CD4-positive, alpha-beta memory T cell (primary cell): ENCODE results near the gene REXO1. TPM values are rescaled to one million over a fixed set of nuclear protein-coding genes. Genes with fewer than 3 reads are reported as not detected.

ENCODE experiments used
- CTCF ChIA-PET: fragments of 350-600 bp; sonication (Branson Sonifier 250); formaldehyde crosslinking; loops from one replicate; lab custom pipeline; 2021; ENCODE audit warnings: inconsistent platforms; ENCODE audit not compliant: partially characterized antibody; lab: Charles Lee
- POLR2A ChIA-PET: fragments of 350-600 bp; sonication (Branson Sonifier 250); formaldehyde crosslinking; loops from one replicate; lab custom pipeline; 2021; ENCODE audit not compliant: partially characterized antibody; lab: Charles Lee
- DNase-seq, 5 donors: peaks; one replicate each; pipeline versions ENCODE4 v3.0.0 to v3.0.0-alpha.2; 2020 to 2022; ENCODE audit warnings: mixed read lengths in 1 of 5
- H3K27ac ChIP-seq: one replicate; pipeline ENCODE4 v1.7.0; 2013; ENCODE audit warnings: low read depth, low read length
- H3K27me3 ChIP-seq: 2 replicates; pipeline ENCODE4 v1.7.0; 2013; ENCODE audit warnings: mild to moderate bottlenecking, low read length, moderate library complexity; ENCODE audit not compliant: insufficient read depth
- H3K36me3 ChIP-seq: 2 replicates; pipeline ENCODE4 v1.7.0; 2013; ENCODE audit warnings: mild to moderate bottlenecking, low read length, moderate library complexity; ENCODE audit not compliant: insufficient read depth
- H3K4me1 ChIP-seq: 2 replicates; pipeline ENCODE4 v1.7.0; 2013; ENCODE audit warnings: mild to moderate bottlenecking, low read length, moderate library complexity; ENCODE audit not compliant: insufficient read depth
- H3K4me3 ChIP-seq, 2 donors: one replicate each; pipeline ENCODE4 v1.7.0; 2013; ENCODE audit warnings: low read length in 2 of 2, mild to moderate bottlenecking in 1 of 2
- H3K9me3 ChIP-seq, 2 donors: one replicate each; pipeline ENCODE4 v1.7.0; 2013; ENCODE audit warnings: low read length in 2 of 2, control low read depth in 1 of 2; ENCODE audit not compliant: control insufficient read depth in 1 of 2
- H3K27ac Mint-ChIP-seq, 7 donors: one replicate each; pipeline ENCODE4 v1.8.0; 2020 to 2021; ENCODE audit warnings: mixed read lengths in 7 of 7, mild to moderate bottlenecking in 6 of 7, inconsistent platforms in 3 of 7, moderate library complexity in 3 of 7
- H3K27me3 Mint-ChIP-seq, 2 donors: one replicate each; pipeline ENCODE4 v1.8.0; 2020 to 2021; ENCODE audit warnings: mixed read lengths in 2 of 2
- H3K36me3 Mint-ChIP-seq, 2 donors: one replicate each; pipeline ENCODE4 v1.8.0; 2020 to 2021; ENCODE audit warnings: mixed read lengths in 2 of 2, inconsistent platforms in 1 of 2, mild to moderate bottlenecking in 1 of 2
- H3K4me1 Mint-ChIP-seq, 4 donors: one replicate each; pipeline ENCODE4 v1.8.0; 2020 to 2021; ENCODE audit warnings: mixed read lengths in 4 of 4, mild to moderate bottlenecking in 1 of 4
- H3K4me3 Mint-ChIP-seq, 8 donors: one replicate each; pipeline ENCODE4 v1.8.0; 2020 to 2021; ENCODE audit warnings: mixed read lengths in 8 of 8, mild to moderate bottlenecking in 7 of 8, moderate library complexity in 6 of 8, inconsistent platforms in 3 of 8
- H3K9me3 Mint-ChIP-seq, 8 donors: one replicate each; pipeline ENCODE4 v1.8.0; 2020 to 2021; ENCODE audit warnings: mixed read lengths in 8 of 8, mild to moderate bottlenecking in 5 of 8, inconsistent platforms in 3 of 8, moderate library complexity in 1 of 8
- intact Hi-C: fragments of 100-400 bp; cut with micrococcal nuclease; formaldehyde crosslinking; loops from one replicate; pipeline ENCODE4 v1.15.1; 2023
- polyA plus RNA-seq, 2 donors: library from polyadenylated mRNA; unstranded; fragments of 300-500 nt; fragmentation: Illumina TruSeq; gene quantifications; one replicate each; pipeline ENCODE4 v1.2.3, GENCODE V29; 2021
- total RNA-seq, 2 experiments: library from RNA; stranded (reverse); gene quantifications; one replicate each; pipeline ENCODE4 v1.2.3, GENCODE V29; 2021

REXO1 gene
- total and polyA plus RNA-seq, 4 experiments from 2014 or later, result 1.5 to 57.3 (median 34.5) TPM

DNA sequence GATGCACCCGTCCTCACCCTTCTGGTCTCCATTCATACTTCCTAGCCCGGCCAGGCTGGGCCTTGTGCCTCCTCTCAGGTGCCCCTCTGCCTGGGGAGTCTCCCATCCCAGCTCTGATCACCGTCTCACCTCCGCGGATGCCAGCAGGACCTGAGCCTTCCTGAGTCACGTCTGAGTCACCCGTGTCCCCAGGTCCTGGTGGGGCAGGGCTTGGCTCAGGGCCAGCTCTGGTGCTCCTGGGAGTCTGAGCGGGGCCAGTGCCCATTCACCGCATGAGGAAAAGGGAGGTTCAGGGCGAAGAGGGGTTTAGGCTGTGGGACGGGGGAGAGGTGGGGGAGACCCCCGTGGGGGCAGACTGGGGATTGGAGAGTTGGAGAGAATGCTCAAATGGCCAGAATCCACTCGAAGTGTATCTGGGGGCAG, 36.8 kb downstream of the REXO1 start:
- Histone ChIP-seq H3K4me3 (peak overlapping the region in 1 of 2 donors; percentile 73), H3K9me3 (no peaks in the 10 kb centered on the region), H3K36me3 (peaks cover 7% of the 10 kb centered on the region), H3K27me3 (no peaks in the 10 kb centered on the region), H3K4me1 (peaks cover 14% of the 10 kb centered on the region), H3K27ac (peak overlapping the region; percentile 16)
- CTCF ChIA-PET, result interaction anchor here (1.7 kb wide), 1 partner anchor 15 kb away, joined by 4 read pairs; no protein-coding TSS in a partner anchor
- Mint-ChIP-seq H3K9me3 (no peaks in the 10 kb centered on the region), H3K4me1 (peaks cover 10 to 15% (median 11%) of the 10 kb centered on the region in 4 donors), H3K27ac (peak overlapping the region in 4 of 7 donors; percentile 52 to 84 (median 74)), H3K27me3 (no peaks in the 10 kb centered on the region), H3K4me3 (peak overlapping the region; percentile 51 to 87 (median 72)), H3K36me3 (peaks cover 3 to 14% of the 10 kb centered on the region in 2 donors)
- peak in 2 of 5 donors; percentile 24 to 70 for DNase-seq
- intact Hi-C loops, result loop anchor here (5.0 kb wide), 2 partner anchors 44 to 219 kb away; partner anchors contain the start of gene MBD3
- POLR2A ChIA-PET, result interaction anchor here (1.0 to 1.1 kb wide), 3 partner anchors 15 to 159 kb away, joined by 3 read pairs; partner anchors contain the start of gene TCF3

DNA sequence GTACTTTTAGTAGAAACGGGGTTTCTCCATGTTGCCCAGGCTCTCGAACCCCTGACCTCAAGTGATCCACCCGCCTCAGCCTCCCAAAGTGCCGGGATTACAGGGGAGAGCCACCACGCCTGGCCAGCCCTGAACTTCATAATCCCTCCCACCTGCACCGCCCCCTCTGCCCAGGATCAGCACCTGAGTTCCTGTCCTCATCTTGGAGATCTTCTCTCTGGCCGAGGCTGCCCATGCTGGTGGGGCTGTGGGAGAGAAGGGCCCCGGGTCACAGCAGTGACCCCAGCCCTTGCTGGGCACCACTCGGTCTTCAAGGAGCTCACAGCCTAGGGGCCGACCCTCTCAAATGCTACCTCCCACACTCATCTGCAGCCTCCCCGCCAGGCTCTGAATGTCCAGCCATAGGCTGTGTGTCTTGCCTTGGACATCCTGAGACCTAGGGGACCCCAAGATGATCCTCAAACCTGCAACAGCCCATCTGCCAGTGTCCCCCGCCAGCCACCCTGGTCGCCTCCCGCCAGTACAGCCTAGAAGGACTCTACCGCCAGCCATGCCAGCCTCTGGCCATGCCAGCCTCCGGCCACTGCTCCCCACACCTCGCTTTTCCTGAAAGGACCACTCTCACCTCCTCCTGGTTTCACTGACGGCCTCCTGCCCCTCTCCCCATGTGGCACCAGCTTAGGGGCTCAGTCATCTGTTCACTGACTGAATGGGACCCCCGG, 37.7 kb downstream of the REXO1 start:
- H3K36me3 Mint-ChIP-seq, result peaks cover 3 to 12% of the 10 kb centered on the region in 2 donors
- H3K36me3 ChIP-seq, result peaks cover 4% of the 10 kb centered on the region
- CTCF ChIA-PET, result interaction anchor here (1.0 to 1.7 kb wide), 2 partner anchors 16 to 28 kb away, joined by 3 to 4 read pairs; no protein-coding TSS in a partner anchor
- no peak for DNase-seq
- H3K4me1 ChIP-seq, result peaks cover 14% of the 10 kb centered on the region
- no peak overlapping the region for H3K27ac ChIP-seq
- H3K9me3 Mint-ChIP-seq, result no peaks in the 10 kb centered on the region
- H3K27me3 ChIP-seq, result no peaks in the 10 kb centered on the region
- H3K27me3 Mint-ChIP-seq, result no peaks in the 10 kb centered on the region
- H3K4me1 Mint-ChIP-seq, result peaks cover 10 to 15% (median 11%) of the 10 kb centered on the region in 4 donors
- H3K4me3 Mint-ChIP-seq, result peak overlapping the region; percentile 17 to 87 (median 43)
- POLR2A ChIA-PET, result interaction anchor here (1.0 to 1.1 kb wide), 2 partner anchors 16 to 21 kb away, joined by 3 read pairs; no protein-coding TSS in a partner anchor
- H3K4me3 ChIP-seq, result no peak overlapping the region
- peak overlapping the region in 6 of 7 donors; percentile 41 to 84 (median 50) for H3K27ac Mint-ChIP-seq
- no peaks in the 10 kb centered on the region for H3K9me3 ChIP-seq
- intact Hi-C loops, result loop anchor here (5.0 kb wide), 2 partner anchors 43 to 218 kb away; partner anchors contain the start of gene MBD3

DNA sequence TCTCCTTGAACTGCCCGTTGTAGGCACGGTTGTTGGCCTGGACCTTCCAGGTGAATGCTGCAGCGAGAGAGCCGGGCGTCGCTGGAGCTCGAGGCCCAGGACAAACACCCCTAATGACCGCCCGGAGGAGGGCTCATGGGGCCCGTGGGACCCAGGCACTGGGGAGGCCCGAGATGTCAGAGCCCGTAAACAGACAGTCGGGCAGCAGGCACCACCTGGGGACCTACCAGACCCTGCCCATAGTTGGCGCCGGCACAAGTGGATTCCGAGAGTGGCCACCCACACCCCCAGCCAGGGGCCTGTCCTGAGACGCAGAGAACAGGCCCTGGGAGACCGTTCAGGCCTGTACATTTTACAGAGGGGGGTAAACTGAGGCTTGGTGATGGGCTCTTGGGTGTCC, 38.6 kb downstream of the REXO1 start:
- H3K27me3 Mint-ChIP-seq, result no peaks in the 10 kb centered on the region
- Histone ChIP-seq H3K4me3 (no peak overlapping the region), H3K4me1 (peaks cover 14% of the 10 kb centered on the region), H3K27ac (no peak overlapping the region), H3K27me3 (no peaks in the 10 kb centered on the region), H3K36me3 (peaks cover 2% of the 10 kb centered on the region), H3K9me3 (no peaks in the 10 kb centered on the region)
- ChIA-PET CTCF (interaction anchor here (1.0 to 1.7 kb wide), 2 partner anchors 16 to 29 kb away, joined by 3 to 4 read pairs; no protein-coding TSS in a partner anchor), POLR2A (no interaction called here)
- peaks cover 0 to 9% of the 10 kb centered on the region in 2 donors for H3K36me3 Mint-ChIP-seq
- no peak for DNase-seq
- intact Hi-C loops, result loop anchor here (5.0 kb wide), 2 partner anchors 42 to 217 kb away; partner anchors contain the start of gene MBD3
- H3K4me3 Mint-ChIP-seq, result no peak overlapping the region
- peak overlapping the region in 1 of 7 donors; percentile 57 for H3K27ac Mint-ChIP-seq
- no peaks in the 10 kb centered on the region for H3K9me3 Mint-ChIP-seq
- H3K4me1 Mint-ChIP-seq, result peaks cover 10 to 15% (median 11%) of the 10 kb centered on the region in 4 donors

DNA sequence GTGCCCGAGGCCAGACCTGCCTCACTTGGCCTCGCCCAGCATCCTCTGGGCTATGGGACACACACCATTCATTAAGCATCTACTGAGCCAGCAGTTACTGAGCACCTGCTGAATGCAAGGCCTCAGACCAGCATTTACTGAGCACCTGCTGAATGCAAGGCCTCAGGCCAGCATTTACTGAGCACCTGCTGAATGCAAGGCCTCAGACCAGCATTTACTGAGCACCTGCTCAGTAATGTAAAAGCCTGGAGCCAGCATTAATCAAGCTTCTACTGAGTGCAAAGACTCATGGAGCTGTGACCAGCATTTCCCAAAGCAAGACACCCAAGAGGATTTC, 39.9 kb downstream of the REXO1 start:
- Mint-ChIP-seq H3K36me3 (peaks cover 0 to 9% of the 10 kb centered on the region in 2 donors), H3K4me3 (peak overlapping the region in 1 of 8 donors; percentile 45), H3K9me3 (no peaks in the 10 kb centered on the region), H3K27ac (no peak overlapping the region), H3K4me1 (peaks cover 10 to 15% (median 11%) of the 10 kb centered on the region in 4 donors), H3K27me3 (no peaks in the 10 kb centered on the region)
- ChIA-PET CTCF (no interaction called here), POLR2A (no interaction called here)
- Histone ChIP-seq H3K4me3 (no peak overlapping the region), H3K9me3 (no peaks in the 10 kb centered on the region), H3K4me1 (peaks cover 14% of the 10 kb centered on the region), H3K36me3 (no peaks in the 10 kb centered on the region), H3K27ac (no peak overlapping the region), H3K27me3 (no peaks in the 10 kb centered on the region)
- DNase-seq, result no peak
- intact Hi-C loops, result no loop called here

DNA sequence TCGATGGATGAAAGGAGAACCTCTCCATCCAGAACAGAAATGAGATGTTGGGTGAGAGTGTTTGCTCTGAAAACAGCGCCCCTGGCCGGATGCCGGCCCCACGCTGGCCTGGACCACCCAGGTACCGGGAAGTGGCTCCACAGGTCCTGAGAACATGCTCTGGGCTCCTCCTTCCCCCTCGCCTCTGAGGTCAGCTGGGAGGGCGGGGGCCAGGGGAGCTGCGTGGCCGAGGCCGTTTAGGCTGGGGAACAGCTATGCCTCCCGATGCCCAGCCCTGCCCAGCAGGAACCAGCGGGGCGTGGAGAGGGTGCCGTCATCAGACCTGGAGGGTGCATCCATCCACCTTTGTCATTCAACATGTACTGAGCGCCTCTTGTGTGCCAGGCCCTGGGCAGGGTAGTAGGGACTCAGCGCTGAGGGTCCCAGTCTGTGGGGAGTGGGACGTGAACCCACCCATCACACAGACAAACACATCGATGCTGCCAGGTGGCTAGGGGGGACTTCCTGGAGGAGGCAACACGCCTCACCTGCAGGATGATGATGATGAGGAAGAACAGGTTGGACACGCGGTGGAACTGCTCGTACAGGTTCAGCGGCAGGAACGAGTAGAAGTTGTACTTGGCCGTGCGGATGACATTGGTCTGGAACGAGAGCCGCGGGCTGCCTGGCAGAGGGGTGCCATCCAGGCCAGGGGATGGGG, 40.4 kb downstream of the REXO1 start:
- Histone ChIP-seq H3K27ac (no peak overlapping the region), H3K4me1 (peaks cover 9% of the 10 kb centered on the region), H3K36me3 (no peaks in the 10 kb centered on the region), H3K4me3 (no peak overlapping the region), H3K27me3 (no peaks in the 10 kb centered on the region), H3K9me3 (no peaks in the 10 kb centered on the region)
- Mint-ChIP-seq H3K4me1 (peaks cover 5 to 9% (median 7%) of the 10 kb centered on the region in 4 donors), H3K36me3 (peaks cover 0 to 5% of the 10 kb centered on the region in 2 donors), H3K4me3 (no peak overlapping the region), H3K27me3 (no peaks in the 10 kb centered on the region), H3K9me3 (no peaks in the 10 kb centered on the region), H3K27ac (no peak overlapping the region)
- no peak for DNase-seq
- intact Hi-C loops, result no loop called here
- POLR2A ChIA-PET, result no interaction called here
- CTCF ChIA-PET, result no interaction called here

DNA sequence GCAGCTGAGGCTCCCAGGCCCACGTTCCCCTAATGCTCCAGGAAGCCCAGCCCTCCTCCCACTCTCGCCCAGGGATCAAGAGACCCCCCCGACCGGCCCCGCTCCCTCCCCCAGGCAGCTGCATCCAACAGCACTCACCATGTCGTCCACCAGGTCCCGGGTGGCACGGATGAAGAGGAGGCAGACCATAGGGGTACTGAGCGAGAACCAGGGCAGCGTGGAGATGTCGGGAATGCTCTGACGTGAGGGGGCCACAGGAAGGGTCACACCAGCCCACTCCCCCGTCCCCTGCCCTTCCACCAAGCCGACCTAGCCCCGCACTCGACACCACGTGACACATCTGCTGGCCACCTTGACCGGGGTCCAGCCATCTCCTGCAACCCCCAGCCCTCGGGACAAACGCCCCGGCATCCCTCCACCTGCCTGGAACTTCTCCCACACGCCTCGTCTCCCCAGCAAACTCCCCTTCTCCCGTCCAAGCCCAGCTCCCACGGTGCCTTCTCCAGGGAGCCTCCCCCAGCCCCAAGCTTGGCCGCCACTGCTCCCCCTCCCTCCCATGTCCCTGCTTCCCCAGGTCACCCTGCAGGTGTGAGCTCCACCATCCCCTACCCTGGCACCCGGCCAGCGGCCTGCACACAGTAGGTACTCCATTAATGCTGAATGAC, 41.1 kb downstream of the REXO1 start:
- intact Hi-C loops, result no loop called here
- Histone ChIP-seq H3K4me1 (peaks cover 7% of the 10 kb centered on the region), H3K9me3 (no peaks in the 10 kb centered on the region), H3K27ac (no peak overlapping the region), H3K36me3 (no peaks in the 10 kb centered on the region), H3K27me3 (no peaks in the 10 kb centered on the region), H3K4me3 (no peak overlapping the region)
- no peaks in the 10 kb centered on the region for H3K27me3 Mint-ChIP-seq
- no peaks in the 10 kb centered on the region for H3K36me3 Mint-ChIP-seq
- peak in 1 of 5 donors; percentile 22 for DNase-seq
- CTCF ChIA-PET, result interaction anchor here (1.2 kb wide), 1 partner anchor 23 kb away, joined by 3 read pairs; no protein-coding TSS in a partner anchor
- H3K27ac Mint-ChIP-seq, result no peak overlapping the region
- POLR2A ChIA-PET, result no interaction called here
- no peaks in the 10 kb centered on the region for H3K9me3 Mint-ChIP-seq
- no peak overlapping the region for H3K4me3 Mint-ChIP-seq
- H3K4me1 Mint-ChIP-seq, result peaks cover 0 to 3% (median 1%) of the 10 kb centered on the region in 4 donors
